Testis (tissue), 3 donors: ENCODE results near the gene BEST2. TPM values are rescaled to one million over a fixed set of nuclear protein-coding genes. Genes with fewer than 3 reads are reported as not detected.
"Not testable (repeated sequence)": the region's sequence is repeated elsewhere in the genome, so short reads cannot be mapped to it uniquely, and the experiment has no call there.

Experiments
- DNase-seq: peaks from one replicate; pipeline ENCODE4 v3.0.0-alpha.2; 2019
- H3K27ac ChIP-seq, 2 donors: fragments of 200-600 bp; sonication (generic); one replicate each; pipeline ENCODE4 v1.5.1; 2019
- H3K27me3 ChIP-seq: fragments of 200-600 bp; sonication (generic); one replicate; pipeline ENCODE4 v1.5.1; 2019
- H3K36me3 ChIP-seq: fragments of 200-600 bp; sonication (generic); one replicate; pipeline ENCODE4 v1.5.1; 2017; ENCODE audit warnings: low read depth; ENCODE audit errors: missing control alignments
- H3K4me1 ChIP-seq: fragments of 200-600 bp; sonication (generic); one replicate; pipeline ENCODE4 v1.5.1; 2019
- H3K4me3 ChIP-seq, 2 donors: fragments of 200-600 bp; sonication (generic); one replicate each; pipeline ENCODE4 v1.5.1; 2017 to 2019
- H3K9me3 ChIP-seq: fragments of 200-600 bp; sonication (generic); one replicate; pipeline ENCODE4 v1.5.1; 2017
- POLR2A ChIP-seq: fragments of 450-650 bp; IDR thresholded peaks from one replicate; pipeline ENCODE4 v1.6.1; 2017; ENCODE audit warnings: antibody characterized with exemption, mild to moderate bottlenecking, moderate library complexity
- WGBS, 2 donors: methylation state at CpG; one replicate each; pipeline ENCODE4 v1.1.5; 2018; 5-methylcytosine and 5-hydroxymethylcytosine counted together
- intact Hi-C: fragments of 100-400 bp; cut with DNase I; formaldehyde crosslinking; loops from one replicate; pipeline ENCODE4 v1.15.1; 2023; ENCODE audit warnings: low total_unique reads
- polyA plus RNA-seq: library from polyadenylated mRNA; stranded (reverse); fragments of 350-450 nt; fragmentation: Illumina TruSeq; extraction: RNeasy Lipid Tissue Mini Kit (QIAGEN cat#74804); gene quantifications from one replicate; pipeline ENCODE4 v1.2.3, GENCODE V29; 2014; ENCODE audit warnings: low read depth, low replicate concordance; ENCODE audit not compliant: insufficient read depth
- total RNA-seq, 2 donors: library from RNA; depleted of rRNA; stranded (reverse); fragments of >200 nt; gene quantifications; one replicate each; pipeline ENCODE4 v1.2.3, GENCODE V29; 2016
- TF ChIP-seq, protein P1 (sequence below), 3 experiments: fragments of 450-650 bp in 2 of 3; fragments of 200-600 bp in 1 of 3; sonication (generic) in 1 of 3; IDR thresholded peaks; one replicate each; pipeline ENCODE4 v1.5.1; 2016 to 2019; ENCODE audit warnings: antibody characterized with exemption in 3 of 3, mild to moderate bottlenecking in 2 of 3, moderate library complexity in 1 of 3

BEST2 gene
- total and polyA plus RNA-seq, 3 donors from 2014 or later = 0.50 to 0.87 TPM; not detected in 1

GRCh38 chr19:12708641-12709040 is 43.0 kb upstream of the BEST2 start:
- 94% methylated on average over 8 of the region's 8 CpGs for WGBS, 2 donors
- TF ChIP-seq, protein P1, sequence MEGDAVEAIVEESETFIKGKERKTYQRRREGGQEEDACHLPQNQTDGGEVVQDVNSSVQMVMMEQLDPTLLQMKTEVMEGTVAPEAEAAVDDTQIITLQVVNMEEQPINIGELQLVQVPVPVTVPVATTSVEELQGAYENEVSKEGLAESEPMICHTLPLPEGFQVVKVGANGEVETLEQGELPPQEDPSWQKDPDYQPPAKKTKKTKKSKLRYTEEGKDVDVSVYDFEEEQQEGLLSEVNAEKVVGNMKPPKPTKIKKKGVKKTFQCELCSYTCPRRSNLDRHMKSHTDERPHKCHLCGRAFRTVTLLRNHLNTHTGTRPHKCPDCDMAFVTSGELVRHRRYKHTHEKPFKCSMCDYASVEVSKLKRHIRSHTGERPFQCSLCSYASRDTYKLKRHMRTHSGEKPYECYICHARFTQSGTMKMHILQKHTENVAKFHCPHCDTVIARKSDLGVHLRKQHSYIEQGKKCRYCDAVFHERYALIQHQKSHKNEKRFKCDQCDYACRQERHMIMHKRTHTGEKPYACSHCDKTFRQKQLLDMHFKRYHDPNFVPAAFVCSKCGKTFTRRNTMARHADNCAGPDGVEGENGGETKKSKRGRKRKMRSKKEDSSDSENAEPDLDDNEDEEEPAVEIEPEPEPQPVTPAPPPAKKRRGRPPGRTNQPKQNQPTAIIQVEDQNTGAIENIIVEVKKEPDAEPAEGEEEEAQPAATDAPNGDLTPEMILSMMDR (IDR thresholded peaks at IDR 0.05) = no peak
- H3K9me3 ChIP-seq = no peaks in the 10 kb centered on the region
- no peak for DNase-seq
- no peaks in the 10 kb centered on the region for H3K4me1 ChIP-seq
- no peak overlapping the region for H3K27ac ChIP-seq
- H3K4me3 ChIP-seq = no peak overlapping the region
- H3K27me3 ChIP-seq = no peaks in the 10 kb centered on the region
- intact Hi-C loops = no loop called here
- no peaks in the 10 kb centered on the region for H3K36me3 ChIP-seq

- no peak overlapping the region for H3K27ac ChIP-seq
- H3K36me3 ChIP-seq = peaks cover 3% of the 10 kb centered on the region
- WGBS, 2 donors = 72 to 81% methylated on average over 7 to 17 of the region's 17 CpGs
- H3K27me3 ChIP-seq = no peaks in the 10 kb centered on the region
- DNase-seq = no peak
- H3K9me3 ChIP-seq = no peaks in the 10 kb centered on the region
- intact Hi-C loops = no loop called here
- no peak overlapping the region for H3K4me3 ChIP-seq
- no peaks in the 10 kb centered on the region for H3K4me1 ChIP-seq
- TF ChIP-seq POLR2A = no peak
- TF ChIP-seq, protein P1 (IDR thresholded peaks at IDR 0.05) = no peak
Measured at GRCh38 chr19:12711187-12711586, 40.4 kb upstream of the BEST2 start.

DNA sequence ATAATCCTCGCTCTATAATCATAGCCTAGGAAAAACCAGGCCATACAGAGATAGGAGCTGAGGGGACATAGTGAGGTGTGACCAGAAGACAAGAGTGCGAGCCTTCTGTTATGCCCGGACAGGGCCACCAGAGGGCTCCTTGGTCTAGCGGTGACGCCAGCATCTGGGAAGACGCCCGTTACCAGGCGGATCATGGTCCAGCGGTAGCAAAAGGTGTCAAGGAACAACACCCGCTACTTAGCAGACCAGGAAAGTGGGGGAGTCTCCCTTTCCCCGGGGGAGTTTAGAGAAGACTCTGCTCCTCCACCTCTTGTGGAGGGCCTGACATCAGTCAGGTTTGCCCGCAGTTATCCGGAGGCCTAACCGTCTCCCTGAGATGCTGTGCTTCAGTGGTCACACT is 39.5 kb upstream of the BEST2 start:
- H3K4me3 ChIP-seq, H3K4me1 ChIP-seq, intact Hi-C loops, H3K36me3 ChIP-seq, H3K27me3 ChIP-seq, H3K27ac ChIP-seq, H3K9me3 ChIP-seq: not testable (repeated sequence)
- DNase-seq = peak; percentile 54
- WGBS, 2 donors = 47 to 61% methylated on average over 11 of the region's 14 CpGs
- TF ChIP-seq, protein P1 (IDR thresholded peaks at IDR 0.05) = peak in 1 of 3 experiments; percentile 49

DNA sequence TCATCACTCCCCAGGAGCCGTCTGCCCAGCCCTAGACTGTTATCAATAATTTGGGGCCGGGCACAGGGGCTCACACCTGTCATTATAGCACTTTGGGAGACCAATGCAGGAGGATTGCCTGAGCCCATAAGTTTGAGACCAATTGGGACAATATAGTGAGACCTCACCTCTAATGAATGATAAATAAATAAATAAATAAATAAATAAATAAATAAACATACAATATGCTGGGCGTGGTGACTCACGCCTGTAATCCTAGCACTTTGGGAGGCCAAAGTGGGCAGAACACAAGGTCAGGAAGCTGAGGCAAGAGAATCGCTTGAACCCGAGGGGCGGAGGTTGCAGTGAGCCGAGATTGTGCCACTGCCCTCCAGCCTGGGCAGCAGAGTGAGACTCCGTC is 38.3 kb upstream of the BEST2 start:
- H3K27ac ChIP-seq, H3K4me3 ChIP-seq, H3K9me3 ChIP-seq, H3K36me3 ChIP-seq, DNase-seq, H3K27me3 ChIP-seq, intact Hi-C loops, H3K4me1 ChIP-seq: not testable (repeated sequence)
- 93 to 95% methylated on average over 9 of the region's 9 CpGs for WGBS, 2 donors

- 89% methylated on average over 15 of the region's 15 CpGs; no CpG with 5 or more reads in 1 of the 2 donors for WGBS, 2 donors
- intact Hi-C loops = no loop called here
- TF ChIP-seq, protein P1 (IDR thresholded peaks at IDR 0.05) = no peak
- TF ChIP-seq POLR2A = no peak
- Histone ChIP-seq H3K27ac (no peak overlapping the region), H3K4me1 (peaks cover under 1% of the 10 kb centered on the region), H3K27me3 (no peaks in the 10 kb centered on the region), H3K36me3 (peaks cover 3% of the 10 kb centered on the region), H3K9me3 (no peaks in the 10 kb centered on the region), H3K4me3 (no peak overlapping the region)
- no peak for DNase-seq
Measured at GRCh38 chr19:12715102-12715501, 36.5 kb upstream of the BEST2 start.
